Measurements from ENCODE around the gene OSR1. TPM values are rescaled to one million over a fixed set of nuclear protein-coding genes. Genes with fewer than 3 reads are reported as not detected.

OSR1 gene
- polyA plus RNA-seq, 1 experiment = 6.7 TPM

GRCh38 chr2:19301706-19302105, 56.7 kb downstream of the OSR1 start:
- no peaks in the 10 kb centered on the region for H3K27me3 ChIP-seq (ENCODE audit: control insufficient read depth, insufficient read depth, low read length)
- no peak for DNase-seq (ENCODE audit: low read depth)
- POLR2A ChIA-PET = no interaction called here
- CTCF ChIA-PET = interaction anchor here (0.9 to 1.4 kb wide), 2 partner anchors 10 to 26 kb away, joined by 3 to 5 read pairs; no protein-coding TSS in a partner anchor
- TF ChIP-seq, protein P1, sequence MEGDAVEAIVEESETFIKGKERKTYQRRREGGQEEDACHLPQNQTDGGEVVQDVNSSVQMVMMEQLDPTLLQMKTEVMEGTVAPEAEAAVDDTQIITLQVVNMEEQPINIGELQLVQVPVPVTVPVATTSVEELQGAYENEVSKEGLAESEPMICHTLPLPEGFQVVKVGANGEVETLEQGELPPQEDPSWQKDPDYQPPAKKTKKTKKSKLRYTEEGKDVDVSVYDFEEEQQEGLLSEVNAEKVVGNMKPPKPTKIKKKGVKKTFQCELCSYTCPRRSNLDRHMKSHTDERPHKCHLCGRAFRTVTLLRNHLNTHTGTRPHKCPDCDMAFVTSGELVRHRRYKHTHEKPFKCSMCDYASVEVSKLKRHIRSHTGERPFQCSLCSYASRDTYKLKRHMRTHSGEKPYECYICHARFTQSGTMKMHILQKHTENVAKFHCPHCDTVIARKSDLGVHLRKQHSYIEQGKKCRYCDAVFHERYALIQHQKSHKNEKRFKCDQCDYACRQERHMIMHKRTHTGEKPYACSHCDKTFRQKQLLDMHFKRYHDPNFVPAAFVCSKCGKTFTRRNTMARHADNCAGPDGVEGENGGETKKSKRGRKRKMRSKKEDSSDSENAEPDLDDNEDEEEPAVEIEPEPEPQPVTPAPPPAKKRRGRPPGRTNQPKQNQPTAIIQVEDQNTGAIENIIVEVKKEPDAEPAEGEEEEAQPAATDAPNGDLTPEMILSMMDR (IDR thresholded peaks at IDR 0.05; ENCODE audit: insufficient read depth, low read depth, low read length) = no peak
- H3K36me3 ChIP-seq (ENCODE audit: control insufficient read depth, insufficient read depth, low read length) = no peaks in the 10 kb centered on the region
- no peak overlapping the region for H3K4me3 ChIP-seq (ENCODE audit: low read depth, low read length)

Small RNA genes within 50 kb of the gene (small RNA-seq; reads per million reads assigned to genes)
- 1.3 reads per million for gene MIR4757 (ENCODE audit: insufficient read length, low read depth, low replicate concordance)

Data from BJ (cell line).